Fibroblast of skin of scalp (primary cell): ENCODE results near the gene SBK3.
"Not testable (repeated sequence)": the region's sequence is repeated elsewhere in the genome, so short reads cannot be mapped to it uniquely, and the experiment has no call there.

ENCODE experiments used
- DNase-seq: peaks from one replicate; pipeline ENCODE4 v3.0.0-alpha.2; 2013

SBK3 gene

GRCh38 chr19:55539090-55539984 lies 6.0 kb downstream of the SBK3 start:
- no peak for DNase-seq

- DNase-seq = no peak
Measured at GRCh38 chr19:55538132-55538531, 7.2 kb downstream of the SBK3 start.

DNA sequence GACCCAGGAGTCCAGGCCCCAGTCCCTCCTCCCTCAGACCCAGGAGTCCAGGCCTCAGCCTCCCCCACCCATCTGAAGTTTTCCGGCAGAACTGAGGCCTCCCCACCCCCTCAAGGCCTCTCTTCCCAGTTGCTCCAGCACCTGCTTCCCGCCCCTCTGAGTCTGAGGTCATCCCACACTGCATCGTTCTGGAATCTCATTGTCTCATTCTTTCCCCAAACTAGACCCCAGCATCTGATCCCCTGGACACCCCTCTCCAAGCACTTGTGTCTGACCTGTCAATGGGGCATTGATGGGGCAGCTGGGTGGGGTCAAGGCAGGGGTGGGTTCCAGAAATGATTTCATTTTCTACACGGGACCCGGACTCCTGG lies 7.6 kb downstream of the SBK3 start:
- DNase-seq = peak; percentile 31

DNA sequence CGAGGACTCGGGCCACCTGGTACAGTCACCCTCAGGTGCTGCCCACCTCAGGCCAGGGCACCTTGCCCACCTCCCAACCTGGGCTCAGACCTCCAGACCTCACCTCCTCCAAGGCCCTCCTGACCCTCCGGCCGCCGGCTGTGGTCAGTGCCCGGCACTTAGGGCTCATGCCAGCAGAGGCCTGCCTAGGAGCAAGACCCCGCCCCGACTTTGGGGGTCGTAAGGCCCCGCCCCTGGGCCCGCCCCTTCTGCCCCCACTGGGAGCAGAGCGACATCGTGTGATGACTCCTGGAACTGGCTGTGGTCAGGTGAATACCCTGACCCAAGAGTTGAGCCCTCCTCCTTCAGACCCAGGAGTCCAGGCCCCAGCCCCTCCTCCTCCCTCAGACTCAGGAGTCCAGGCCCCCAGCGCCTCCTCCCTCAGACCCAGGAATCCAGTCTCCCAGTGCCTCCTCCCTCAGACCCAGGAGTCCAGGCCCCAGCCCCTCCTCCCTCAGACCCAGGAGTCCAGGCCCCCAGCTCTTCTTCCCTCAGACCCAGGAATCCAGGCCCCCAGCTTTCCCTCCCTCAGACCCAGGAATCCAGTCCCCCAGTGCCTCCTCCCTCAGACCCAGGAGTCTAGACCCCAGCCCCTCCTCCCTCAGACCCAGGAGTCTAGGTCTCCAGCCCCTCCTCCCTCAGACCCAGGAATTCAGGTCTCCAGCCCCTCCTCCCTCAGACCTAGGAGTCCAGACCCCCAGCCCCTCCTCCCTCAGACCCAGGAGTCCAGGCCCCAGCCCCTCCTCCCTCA lies 8.2 kb downstream of the SBK3 start, which contains the start of gene SBK2:
Gene SBK2, minus strand, starts transcription at position 183 of the 790 bp plus-strand sequence. CDS start 839 bp downstream, outside the sequence.
- DNase-seq = peak; percentile 20

- no peak for DNase-seq
Measured at GRCh38 chr19:55536366-55536765, 9.0 kb downstream of the SBK3 start.

DNA sequence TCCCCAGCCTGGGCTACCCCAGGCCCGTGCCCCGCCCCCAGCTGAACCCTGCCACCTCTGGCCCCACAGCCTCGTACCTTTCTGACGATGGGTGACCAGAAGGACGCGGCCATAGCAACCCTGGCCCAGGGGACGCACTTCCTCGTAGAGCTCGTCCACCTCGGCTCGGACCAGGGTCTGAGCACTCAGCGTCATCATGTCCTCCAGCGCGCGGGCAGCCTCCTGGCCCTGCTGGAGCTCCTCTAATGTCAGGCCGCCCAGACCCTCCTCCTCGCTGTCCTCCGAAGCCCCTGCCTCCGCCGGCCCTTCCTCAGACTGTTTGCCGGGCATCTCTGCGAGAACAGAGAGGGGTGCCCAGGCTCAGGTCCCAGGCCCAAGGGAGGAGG lies 9.4 kb downstream of the SBK3 start:
- no peak for DNase-seq

DNA sequence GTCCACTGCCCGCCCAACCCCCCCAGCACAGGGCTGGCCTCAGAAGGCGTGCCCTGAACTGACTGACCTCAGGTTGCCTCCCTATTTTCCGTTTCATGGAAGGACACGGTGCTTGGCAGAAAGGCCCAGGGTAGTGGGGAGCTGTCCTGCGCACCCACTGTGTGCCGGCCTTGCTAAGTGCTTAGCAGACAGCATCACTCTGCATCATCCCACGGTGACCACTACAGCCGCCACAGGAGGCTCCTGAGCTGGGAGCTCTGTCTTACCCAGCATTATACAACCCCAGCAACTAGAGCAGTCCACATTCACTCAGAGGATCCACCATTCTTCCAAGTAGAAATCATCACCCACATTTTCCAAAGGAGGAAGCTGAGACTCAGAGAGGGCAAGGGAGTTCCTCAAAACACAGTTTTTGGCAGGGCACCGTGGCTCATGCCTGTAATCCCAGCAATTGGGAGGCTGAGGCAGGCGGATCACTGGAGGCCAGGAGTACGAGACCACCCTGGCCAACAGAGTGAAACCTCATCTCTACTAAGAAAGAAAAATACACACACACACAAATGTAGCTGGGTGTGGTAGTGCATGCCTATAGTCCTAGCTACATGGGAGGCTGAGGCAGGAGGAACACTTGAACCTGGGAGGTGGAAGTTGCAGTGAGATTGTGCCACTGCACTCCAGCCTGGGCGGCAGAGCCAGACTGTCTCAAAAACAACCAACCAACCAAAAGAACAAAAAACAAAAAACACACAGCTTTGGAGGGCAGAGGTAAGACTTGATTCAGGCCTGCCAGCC lies 10.0 kb downstream of the SBK3 start:
- DNase-seq = no peak

GRCh38 chr19:55534280-55534679 lies 11.1 kb downstream of the SBK3 start:
- DNase-seq = not testable (repeated sequence)

DNA sequence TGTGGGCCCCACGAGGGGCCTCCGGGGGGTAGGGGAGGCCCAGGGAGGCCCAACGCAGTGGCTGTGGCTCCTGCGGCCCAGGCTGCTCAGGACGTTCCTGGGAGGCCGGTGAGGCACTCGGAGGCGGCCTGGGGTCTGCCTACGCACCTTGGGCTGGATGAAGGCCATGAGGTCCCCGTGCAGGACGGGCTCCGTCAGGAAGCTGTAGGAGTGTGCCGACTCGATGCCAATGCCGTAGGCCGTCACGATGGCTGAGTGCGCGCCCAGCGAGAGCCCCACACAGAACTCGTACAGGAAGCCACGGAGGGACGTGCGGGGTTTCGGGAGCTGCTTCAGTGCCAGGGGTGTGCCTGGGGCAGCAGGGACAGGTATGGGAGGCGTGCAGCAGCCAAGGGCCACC lies 14.3 kb downstream of the SBK3 start:
- DNase-seq = no peak

- DNase-seq = no peak
Measured at GRCh38 chr19:55529636-55530234, 15.6 kb downstream of the SBK3 start.

GRCh38 chr19:55528030-55528803 lies 17.1 kb downstream of the SBK3 start:
- peak; percentile 42 for DNase-seq

- no peak for DNase-seq
Measured at GRCh38 chr19:55527197-55528029, 17.9 kb downstream of the SBK3 start.

DNA sequence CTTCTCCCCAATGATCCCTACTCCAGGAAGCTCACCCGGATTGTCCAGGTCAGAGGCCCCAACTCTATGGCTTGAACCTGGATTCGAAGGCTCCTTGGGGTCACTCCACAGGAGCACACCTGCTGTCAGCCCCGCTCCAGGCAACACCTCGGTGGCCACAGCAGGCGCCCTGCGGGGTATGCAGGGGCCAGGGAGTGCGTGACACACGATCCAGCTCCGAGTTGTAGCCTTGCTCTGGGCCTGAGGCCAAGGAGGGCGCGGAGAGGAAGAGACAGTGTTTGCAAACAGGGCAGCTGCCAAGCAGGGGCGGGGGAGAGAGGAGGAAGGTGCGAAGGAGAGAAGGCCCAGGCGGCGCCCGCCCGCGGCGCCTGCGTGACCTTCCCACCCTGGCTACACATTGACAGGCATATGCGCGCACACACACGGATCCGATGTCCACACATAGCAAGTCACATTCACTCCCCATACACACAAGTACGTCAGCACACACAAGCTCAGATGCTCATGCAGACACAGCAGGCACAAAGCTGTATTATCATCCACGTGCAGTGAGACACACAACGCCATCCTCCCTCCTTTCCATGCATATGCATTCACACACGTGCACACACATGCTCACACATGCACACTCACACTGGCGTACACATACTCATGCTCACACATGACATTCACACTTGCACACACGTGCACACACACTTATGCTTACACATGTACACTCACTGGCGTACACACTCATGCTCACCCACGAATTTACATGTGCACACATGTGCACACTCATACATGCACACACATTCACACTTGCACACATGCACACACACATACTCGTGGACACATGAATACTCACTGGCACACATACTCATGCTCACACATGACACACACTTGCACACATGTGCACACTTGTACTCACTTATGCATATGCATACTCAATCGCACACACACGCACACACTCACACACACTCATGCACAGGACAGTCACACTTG lies 18.8 kb downstream of the SBK3 start:
- DNase-seq = peak; percentile 61

GRCh38 chr19:55525289-55526101 lies 19.8 kb downstream of the SBK3 start:
- DNase-seq = no peak

- DNase-seq = no peak
Measured at GRCh38 chr19:55520691-55521292, 24.6 kb downstream of the SBK3 start.

GRCh38 chr19:55519451-55520311 lies 25.7 kb downstream of the SBK3 start:
- peak; percentile 56 for DNase-seq
